Measurements from ENCODE around the gene SMIM11.
"Not testable (repeated sequence)": the region's sequence is repeated elsewhere in the genome, so short reads cannot be mapped to it uniquely, and the experiment has no call there.

Gene SMIM11

GRCh38 chr21:34428441-34428840 lies 53.1 kb downstream of the SMIM11 start:
- not testable (repeated sequence) for DNase-seq

- DNase-seq: not testable (repeated sequence)
These were observed 54.4 kb downstream of the SMIM11 start for GRCh38 chr21:34429710-34430109.

Data from stimulated activated CD4-positive, alpha-beta T cell treated with anti-CD3 and anti-CD28 coated beads, Interleukin-15, amount 100 ng/mL, for 24 hours (primary cell).